GM19025 (cell line): ENCODE data around the gene ABCD1.
"Not testable (repeated sequence)": the region's sequence is repeated elsewhere in the genome, so short reads cannot be mapped to it uniquely, and the experiment has no call there.

Source experiments
- ATAC-seq: cut with Tn5 transposase; IDR thresholded peaks from one replicate; pipeline ENCODE4 v1.9.1; 2021; ENCODE audit warnings: mild to moderate bottlenecking, low read depth, moderate library complexity; ENCODE audit not compliant: unreplicated experiment

ABCD1 gene

DNA sequence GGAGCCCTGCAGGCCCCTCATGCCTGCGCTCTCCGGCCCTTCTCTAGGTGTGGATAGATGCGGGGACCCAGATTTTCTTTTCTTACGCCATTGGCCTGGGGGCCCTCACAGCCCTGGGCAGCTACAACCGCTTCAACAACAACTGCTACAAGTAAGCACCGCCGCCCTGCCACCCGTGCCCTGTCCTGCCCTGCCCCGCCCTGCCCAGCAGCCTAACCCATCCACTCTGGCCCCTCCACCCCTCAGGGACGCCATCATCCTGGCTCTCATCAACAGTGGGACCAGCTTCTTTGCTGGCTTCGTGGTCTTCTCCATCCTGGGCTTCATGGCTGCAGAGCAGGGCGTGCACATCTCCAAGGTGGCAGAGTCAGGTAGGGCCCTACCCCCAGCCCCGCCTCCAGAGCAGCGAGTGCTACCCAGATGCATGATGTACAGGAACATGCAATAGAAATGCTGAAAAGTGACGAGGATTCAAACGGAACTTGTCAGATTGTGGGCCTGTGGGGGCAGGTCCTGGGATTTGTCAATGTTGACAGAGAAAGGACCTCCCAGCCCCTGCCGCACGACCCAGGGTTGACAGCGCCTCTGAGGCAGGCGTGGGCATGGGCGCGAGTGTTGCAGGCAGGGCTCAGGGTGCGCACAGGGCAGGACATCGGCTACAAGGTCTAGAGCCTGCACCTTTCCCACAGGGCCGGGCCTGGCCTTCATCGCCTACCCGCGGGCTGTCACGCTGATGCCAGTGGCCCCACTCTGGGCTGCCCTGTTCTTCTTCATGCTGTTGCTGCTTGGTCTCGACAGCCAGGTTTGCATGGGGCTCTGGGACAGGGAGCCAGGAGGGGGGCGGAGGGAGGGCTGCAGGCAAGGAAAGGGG is 31.2 kb upstream of the ABCD1 start:
- no peak for ATAC-seq

DNA sequence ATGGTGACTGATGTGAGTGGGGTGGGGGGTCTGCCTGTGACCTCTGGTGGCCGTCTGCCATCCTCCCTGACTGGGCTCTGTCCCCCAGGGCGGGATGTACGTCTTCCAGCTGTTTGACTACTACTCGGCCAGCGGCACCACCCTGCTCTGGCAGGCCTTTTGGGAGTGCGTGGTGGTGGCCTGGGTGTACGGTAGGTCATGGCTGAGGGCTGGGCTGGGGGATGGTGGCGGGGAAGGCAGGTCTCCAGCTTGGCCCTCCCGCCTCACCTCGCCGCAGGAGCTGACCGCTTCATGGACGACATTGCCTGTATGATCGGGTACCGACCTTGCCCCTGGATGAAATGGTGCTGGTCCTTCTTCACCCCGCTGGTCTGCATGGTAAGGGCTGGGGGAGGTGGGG is 30.4 kb upstream of the ABCD1 start:
- ATAC-seq = not testable (repeated sequence)

- no peak for ATAC-seq
Observed at GRCh38 chrX:153694687-153695270, 29.9 kb upstream of the ABCD1 start.

GRCh38 chrX:153696100-153696499 is 28.6 kb upstream of the ABCD1 start:
- ATAC-seq = no peak

DNA sequence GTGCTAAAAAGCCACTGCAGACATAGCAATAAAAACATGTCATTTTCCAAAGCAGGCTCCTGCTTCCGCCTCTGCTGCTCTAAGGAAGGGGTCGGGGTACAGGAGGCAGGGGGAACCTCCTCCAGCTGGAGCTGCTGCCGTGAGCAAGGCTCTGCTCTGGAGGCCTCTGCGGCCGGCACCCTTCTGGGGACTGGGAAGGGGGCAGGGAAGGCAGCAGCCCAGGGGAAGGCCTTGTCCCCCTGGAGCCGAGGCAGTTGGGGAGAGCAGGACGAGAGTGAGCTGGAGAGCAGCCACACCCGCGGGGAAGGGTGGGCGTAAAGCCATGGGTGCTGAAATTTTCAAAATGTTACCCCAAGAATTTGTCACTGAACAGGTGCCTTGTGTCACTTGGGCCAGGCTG is 28.1 kb upstream of the ABCD1 start:
- not testable (repeated sequence) for ATAC-seq

GRCh38 chrX:153696986-153697722 is 27.5 kb upstream of the ABCD1 start:
- ATAC-seq = not testable (repeated sequence)

- ATAC-seq = no peak
Observed at GRCh38 chrX:153697924-153698865, 26.5 kb upstream of the ABCD1 start.

GRCh38 chrX:153699210-153699783 is 25.4 kb upstream of the ABCD1 start:
- ATAC-seq = not testable (repeated sequence)

DNA sequence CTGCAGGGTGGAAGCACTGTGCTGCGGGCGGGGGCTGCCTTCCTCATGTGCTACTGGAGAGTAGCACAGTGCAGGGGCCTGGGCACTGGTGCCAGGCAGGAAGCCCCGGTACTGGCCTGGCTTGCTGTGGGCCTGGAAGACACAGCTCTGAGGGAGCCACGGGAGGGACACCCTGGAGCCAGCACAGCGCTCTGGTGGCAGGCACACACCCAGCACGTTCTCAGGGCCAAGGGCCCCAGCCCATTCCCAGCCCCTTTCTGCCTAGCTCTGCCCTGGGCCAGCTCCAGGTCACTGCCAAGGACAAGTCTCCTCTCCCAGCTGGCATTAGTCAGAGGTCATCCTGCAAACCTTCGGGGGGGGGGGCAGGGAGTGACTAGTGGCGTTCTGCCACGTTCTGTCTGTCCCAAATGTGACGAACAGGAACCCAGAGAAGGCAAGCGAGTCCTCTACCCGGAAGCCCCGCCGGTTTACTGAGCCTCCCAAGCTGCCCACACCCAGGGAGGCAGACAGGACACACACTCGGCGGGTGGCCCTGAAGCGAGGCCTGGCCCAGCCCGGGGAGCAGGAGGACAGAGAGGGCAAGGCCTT is 24.8 kb upstream of the ABCD1 start:
- not testable (repeated sequence) for ATAC-seq

- ATAC-seq = no peak
Observed at GRCh38 chrX:153700376-153700945, 24.2 kb upstream of the ABCD1 start.

- no peak for ATAC-seq
Observed at GRCh38 chrX:153700967-153701366, 23.7 kb upstream of the ABCD1 start.

- no peak for ATAC-seq
Observed at GRCh38 chrX:153701706-153702105, 22.9 kb upstream of the ABCD1 start.

DNA sequence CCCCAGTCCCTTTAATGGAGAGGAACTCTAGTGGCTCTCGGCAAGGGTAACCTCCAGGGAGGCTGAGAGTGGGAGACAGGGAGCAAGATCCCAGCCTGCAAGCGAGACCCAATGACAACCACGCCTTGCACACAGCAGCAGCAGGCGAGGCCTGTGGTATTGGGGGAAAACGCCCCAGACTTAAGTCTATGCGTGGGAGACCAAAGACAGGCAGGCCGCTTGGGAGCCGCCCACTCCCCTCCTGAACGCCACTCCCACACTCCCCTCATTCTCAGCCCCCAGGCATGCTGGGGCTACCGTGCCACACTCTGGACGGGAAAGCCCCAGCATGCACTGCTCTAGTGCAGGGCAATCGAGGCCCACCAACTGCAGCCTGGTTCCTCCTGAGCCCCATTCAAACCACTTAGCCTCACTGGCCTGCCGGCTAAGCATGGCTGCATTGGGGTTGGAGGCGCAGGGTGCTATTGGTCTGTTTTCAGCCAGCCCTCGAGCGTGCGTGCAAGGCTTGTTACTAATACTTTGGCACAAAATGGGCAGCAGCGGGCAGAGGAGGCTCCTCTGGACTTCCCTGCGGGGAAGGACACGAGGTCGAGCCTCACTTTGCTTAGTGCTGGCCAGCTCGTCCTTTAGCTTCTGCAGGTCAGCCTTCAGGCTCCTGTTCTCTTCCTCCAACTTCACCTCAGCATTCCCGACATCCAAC is 22.2 kb upstream of the ABCD1 start:
- ATAC-seq = no peak

- no peak for ATAC-seq
Observed at GRCh38 chrX:153703036-153703370, 21.7 kb upstream of the ABCD1 start.

DNA sequence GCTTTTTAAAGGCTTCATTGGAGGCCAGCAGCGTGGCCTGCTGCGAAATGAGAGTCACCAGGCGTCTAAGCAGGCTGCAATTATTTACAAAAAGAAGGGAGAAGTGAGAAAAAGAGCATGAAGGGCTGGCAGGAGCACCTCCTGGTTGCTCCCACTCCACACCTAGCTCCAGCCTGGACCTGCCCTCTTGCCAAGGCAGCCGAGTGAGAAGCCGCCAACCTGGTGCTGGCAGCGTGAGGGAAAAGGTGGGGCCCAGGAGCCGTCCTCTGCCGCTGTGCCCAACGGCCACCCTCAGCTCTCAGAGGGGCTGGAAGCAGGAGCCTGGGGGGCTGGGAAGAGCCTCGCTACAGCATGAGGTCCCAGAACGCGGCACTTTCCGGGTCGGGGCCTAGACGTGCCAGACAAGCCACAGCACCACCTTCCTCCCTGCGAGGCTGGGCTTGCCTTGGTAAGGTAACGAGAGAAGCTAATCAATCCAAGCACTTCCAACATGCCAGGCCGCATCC is 20.6 kb upstream of the ABCD1 start:
- ATAC-seq = no peak

DNA sequence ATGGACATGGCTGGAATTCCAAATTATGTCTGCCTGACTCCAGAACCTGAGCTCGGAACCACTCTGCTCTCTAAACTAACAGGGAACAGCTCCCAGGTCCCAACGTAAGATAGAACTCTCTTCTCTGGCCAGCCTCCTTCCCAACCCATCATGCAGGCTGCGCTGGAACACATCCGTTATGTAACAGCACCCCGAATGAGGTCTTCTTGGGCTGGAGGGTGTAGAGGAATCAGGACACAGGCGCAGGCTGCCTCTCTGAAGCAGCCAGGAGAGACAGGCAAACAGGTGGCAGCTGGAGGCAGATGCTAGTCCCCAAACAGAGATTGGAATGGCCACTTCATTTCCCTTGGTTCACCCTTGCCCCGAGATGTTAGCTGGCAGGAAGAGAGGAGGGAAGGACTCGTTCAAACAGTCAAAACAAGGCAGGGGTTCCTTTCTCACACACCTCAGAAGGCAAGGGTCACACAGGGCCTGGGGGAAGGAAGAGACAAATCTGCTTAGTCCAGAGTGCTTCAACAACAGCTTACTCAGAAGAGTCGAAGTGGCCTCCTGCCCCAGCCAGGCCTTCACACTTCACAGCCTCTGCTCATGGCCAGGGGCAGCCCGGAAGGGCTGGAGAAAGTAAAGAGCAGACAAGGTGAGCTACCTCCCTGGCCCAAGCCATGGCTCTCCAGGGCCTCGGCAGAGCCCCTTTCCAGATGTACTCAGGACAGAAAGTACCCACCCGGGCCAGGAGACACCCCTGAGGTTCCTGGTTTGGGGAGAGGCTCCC is 19.8 kb upstream of the ABCD1 start:
- not testable (repeated sequence) for ATAC-seq

DNA sequence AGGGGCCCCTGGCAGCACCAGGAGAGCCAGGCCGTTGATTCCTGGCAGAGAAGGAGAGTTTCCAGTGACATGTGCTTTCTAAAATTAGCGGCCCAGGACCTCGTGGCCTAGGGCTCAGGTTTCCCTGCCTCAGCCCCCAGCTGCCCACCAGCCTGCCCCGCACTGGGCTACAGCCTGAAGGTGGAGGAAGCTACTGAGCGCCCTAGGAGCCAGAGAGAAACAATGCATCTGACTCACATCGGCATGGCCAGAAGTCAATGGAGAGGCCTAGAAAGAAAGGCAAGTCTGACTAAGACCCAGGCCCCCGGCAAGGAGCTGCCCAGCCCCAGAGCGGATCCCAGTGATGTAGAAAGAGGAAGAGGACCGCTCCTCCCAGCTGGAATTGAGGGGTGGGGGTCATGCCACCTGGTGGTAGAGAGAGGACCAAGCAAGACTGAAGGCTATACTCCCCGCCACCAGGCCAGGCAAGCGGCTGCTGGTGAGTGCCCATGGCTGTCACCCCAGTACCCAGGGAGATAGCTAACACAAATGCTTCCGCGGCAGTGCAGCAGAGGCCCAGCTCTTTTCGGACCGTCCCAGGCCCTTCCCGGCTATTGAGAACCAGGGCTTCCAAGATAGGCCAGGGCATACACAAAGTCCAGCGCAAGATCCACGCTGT is 19.1 kb upstream of the ABCD1 start:
- ATAC-seq = not testable (repeated sequence)
